HFFc6 (cell line): ENCODE data around the gene QKI. TPM values are rescaled to one million over a fixed set of nuclear protein-coding genes. Genes with fewer than 3 reads are reported as not detected.

ENCODE experiments used
- DNase-seq: peaks from one replicate; pipeline ENCODE4 v3.0.0-alpha.2; 2018
- H3K27ac Mint-ChIP-seq: 2 replicates; pipeline ENCODE4 v1.8.0; 2020; ENCODE audit warnings: mild to moderate bottlenecking, mixed read lengths
- H3K27me3 Mint-ChIP-seq: 2 replicates; pipeline ENCODE4 v1.8.0; 2021; ENCODE audit warnings: mild to moderate bottlenecking, moderate library complexity, mixed read lengths; ENCODE audit not compliant: insufficient read depth
- H3K36me3 Mint-ChIP-seq: 2 replicates; pipeline ENCODE4 v1.8.0; 2021; ENCODE audit warnings: low read depth, mixed read lengths
- H3K4me1 Mint-ChIP-seq: 2 replicates; pipeline ENCODE4 v1.8.0; 2020; ENCODE audit warnings: low read depth, mixed read lengths
- H3K4me3 Mint-ChIP-seq: 2 replicates; pipeline ENCODE4 v1.8.0; 2020; ENCODE audit warnings: mild to moderate bottlenecking, moderate library complexity, mixed read lengths
- H3K9me3 Mint-ChIP-seq: 2 replicates; pipeline ENCODE4 v1.8.0; 2020; ENCODE audit warnings: mild to moderate bottlenecking, mixed read lengths
- CTCF ChIP-seq: fragments of 200-600 bp; sonication (generic); IDR thresholded peaks from 2 replicates; pipeline ENCODE4 v1.5.0; 2021; ENCODE audit warnings: antibody characterized with exemption, mild to moderate bottlenecking
- total RNA-seq, 6 experiments: library from RNA; stranded (reverse); fragmentation: NEBNext Ultra II Directional; extraction: Animal tissue kit (Norgen Biotek cat#: 25700); gene quantifications; 2 replicates in 1 of 6; 3 replicates in 5 of 6; pipeline ENCODE4 v1.2.3, GENCODE V29; 2021

The QKI gene
- total RNA-seq, 6 experiments from 2014 or later: 71.3 to 90.5 (median 85.1) TPM

- DNase-seq: no peak
- Mint-ChIP-seq H3K4me1 (peaks cover 24% of the 10 kb centered on the region), H3K36me3 (peaks cover 14% of the 10 kb centered on the region; the same call in 1 of the 2 replicates), H3K9me3 (no peaks in the 10 kb centered on the region), H3K27me3 (no peaks in the 10 kb centered on the region), H3K4me3 (no peak overlapping the region), H3K27ac (no peak overlapping the region)
- TF ChIP-seq CTCF: no peak
These were observed 81.7 kb downstream of the QKI start for GRCh38 chr6:163496205-163496604.

DNA sequence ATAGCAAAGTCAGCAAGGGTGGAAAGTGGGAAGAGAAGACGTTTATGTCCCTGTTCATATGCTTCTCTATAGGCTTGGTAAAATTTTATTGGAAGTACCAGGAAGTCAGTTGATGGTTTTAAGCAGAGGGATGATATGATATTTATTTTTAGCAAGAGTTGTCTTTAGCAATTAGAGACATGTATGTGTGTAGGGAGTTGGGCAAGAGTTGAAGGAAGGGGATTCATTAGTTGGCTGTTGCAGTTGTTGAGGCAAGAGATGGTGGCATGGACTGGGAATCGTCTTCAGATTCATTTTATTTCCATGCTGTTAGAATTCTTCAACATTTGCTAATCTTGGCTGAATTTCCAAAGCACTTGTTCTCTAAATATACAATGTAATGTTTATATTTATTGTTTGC, 85.6 kb downstream of the QKI start:
- no peak for TF ChIP-seq CTCF
- H3K27ac Mint-ChIP-seq: no peak overlapping the region
- no peak overlapping the region for H3K4me3 Mint-ChIP-seq
- H3K4me1 Mint-ChIP-seq: peaks cover 14% of the 10 kb centered on the region
- no peak for DNase-seq
- peaks cover 6% of the 10 kb centered on the region; the same call in 1 of the 2 replicates for H3K9me3 Mint-ChIP-seq
- H3K36me3 Mint-ChIP-seq: peaks cover 32% of the 10 kb centered on the region
- no peaks in the 10 kb centered on the region for H3K27me3 Mint-ChIP-seq

DNA sequence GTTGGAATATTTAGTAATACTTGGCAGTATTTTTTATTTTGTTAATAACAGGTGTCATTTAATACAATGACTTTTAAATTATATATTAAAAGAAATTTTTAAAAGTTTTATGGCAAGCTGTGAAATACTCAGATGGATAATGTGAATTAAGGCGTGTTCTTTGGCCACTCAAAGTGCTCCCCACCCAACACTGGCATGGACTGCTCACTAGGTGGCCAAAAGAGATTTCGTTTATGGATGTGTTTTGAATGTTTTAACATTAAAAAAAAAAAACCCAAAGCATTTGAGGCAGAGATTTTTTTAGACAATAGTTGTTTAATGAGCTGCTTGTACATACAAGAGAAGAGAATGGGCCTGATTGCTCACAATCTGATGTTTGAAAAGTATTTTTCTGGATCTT, 86.5 kb downstream of the QKI start:
- Mint-ChIP-seq H3K27me3 (no peaks in the 10 kb centered on the region), H3K27ac (no peak overlapping the region), H3K9me3 (peaks cover 10% of the 10 kb centered on the region), H3K4me3 (no peak overlapping the region), H3K36me3 (peaks cover 41% of the 10 kb centered on the region), H3K4me1 (peaks cover 14% of the 10 kb centered on the region)
- peak; percentile 27 for TF ChIP-seq CTCF
- no peak for DNase-seq

DNA sequence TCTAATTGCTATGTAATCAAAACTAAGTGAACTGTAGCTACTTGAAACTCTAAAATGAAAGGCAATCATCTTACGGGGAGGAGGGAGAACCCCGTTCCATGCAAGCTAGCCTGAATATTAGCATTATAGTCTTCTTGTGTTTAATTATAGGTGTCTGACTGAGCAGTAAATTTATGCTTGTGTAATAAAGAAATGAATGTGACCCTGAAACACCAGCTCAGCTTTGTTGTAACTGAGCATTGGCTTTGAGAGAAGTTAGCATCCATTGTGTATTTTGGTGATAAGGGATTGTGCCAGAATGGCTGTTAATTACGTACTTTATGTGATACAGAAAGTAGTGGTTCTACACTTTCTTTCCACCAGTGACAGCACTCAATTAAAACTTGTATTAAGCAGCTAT, 86.9 kb downstream of the QKI start:
- H3K9me3 Mint-ChIP-seq: peaks cover 10% of the 10 kb centered on the region
- no peak overlapping the region for H3K27ac Mint-ChIP-seq
- H3K4me3 Mint-ChIP-seq: no peak overlapping the region
- DNase-seq: no peak
- 0 out of 2 replicates have a peak, but pooled peaks have one; percentile 7 for TF ChIP-seq CTCF
- peaks cover 14% of the 10 kb centered on the region for H3K4me1 Mint-ChIP-seq
- peaks cover 44% of the 10 kb centered on the region for H3K36me3 Mint-ChIP-seq
- no peaks in the 10 kb centered on the region for H3K27me3 Mint-ChIP-seq

- Mint-ChIP-seq H3K4me1 (peaks cover 8% of the 10 kb centered on the region), H3K27ac (no peak overlapping the region), H3K36me3 (peaks cover 46% of the 10 kb centered on the region), H3K27me3 (no peaks in the 10 kb centered on the region), H3K9me3 (peaks cover 24% of the 10 kb centered on the region), H3K4me3 (no peak overlapping the region)
- DNase-seq: no peak
- no peak for TF ChIP-seq CTCF
These were observed 90.6 kb downstream of the QKI start for GRCh38 chr6:163504984-163505640.
